Liver (tissue), 9 donors: ENCODE data around the gene ITGB2. TPM values are rescaled to one million over a fixed set of nuclear protein-coding genes. Genes with fewer than 3 reads are reported as not detected.
"Not testable (repeated sequence)": the region's sequence is repeated elsewhere in the genome, so short reads cannot be mapped to it uniquely, and the experiment has no call there.

Experiments
- DNase-seq: peaks from one replicate; pipeline ENCODE4 v3.0.0-alpha.2; 2017; ENCODE audit warnings: low spot score
- H3K27ac ChIP-seq, 2 donors: one replicate each; pipeline ENCODE4 v1.7.0; 2013; ENCODE audit warnings: inconsistent platforms in 2 of 2, low read length in 2 of 2, control low read depth in 1 of 2, low read depth in 1 of 2, mild to moderate bottlenecking in 1 of 2
- H3K27me3 ChIP-seq, 4 donors: one replicate each; pipeline versions ENCODE4 v1.6.1 to v1.7.0; 2013; ENCODE audit warnings: low read length in 3 of 4, inconsistent platforms in 1 of 4, mild to moderate bottlenecking in 1 of 4, moderate library complexity in 1 of 4; ENCODE audit not compliant: control insufficient read depth in 4 of 4, insufficient read depth in 4 of 4
- H3K36me3 ChIP-seq, 4 donors: one replicate each; pipeline versions ENCODE4 v1.6.1 to v1.7.0; 2013; ENCODE audit warnings: low read length in 3 of 4, mild to moderate bottlenecking in 3 of 4, low read depth in 1 of 4, moderate library complexity in 1 of 4; ENCODE audit not compliant: control insufficient read depth in 4 of 4, insufficient read depth in 3 of 4
- H3K4me1 ChIP-seq, 4 donors: one replicate each; pipeline versions ENCODE4 v1.6.1 to v1.7.0; 2013; ENCODE audit warnings: low read length in 3 of 4, mild to moderate bottlenecking in 3 of 4, moderate library complexity in 1 of 4; ENCODE audit not compliant: control insufficient read depth in 4 of 4, insufficient read depth in 4 of 4
- H3K4me3 ChIP-seq, 3 donors: one replicate each; pipeline versions ENCODE4 v1.6.1 to v1.7.0; 2013; ENCODE audit warnings: low read length in 3 of 3, control low read depth in 1 of 3, low read depth in 1 of 3, mild to moderate bottlenecking in 1 of 3
- H3K9ac ChIP-seq, 2 donors: one replicate each; pipeline ENCODE4 v1.7.0; 2013; ENCODE audit warnings: low read length in 2 of 2, mild to moderate bottlenecking in 2 of 2, moderate library complexity in 2 of 2, control low read depth in 1 of 2, low read depth in 1 of 2
- H3K9me3 ChIP-seq, 4 donors: one replicate each; pipeline versions ENCODE4 v1.6.1 to v1.7.0; 2013; ENCODE audit warnings: low read length in 3 of 4; ENCODE audit not compliant: control insufficient read depth in 4 of 4
- EGR1 ChIP-seq, 2 donors: IDR thresholded peaks; 2 replicates each; pipeline ENCODE4 v1.6.1; 2016 to 2018; ENCODE audit warnings: antibody characterized with exemption in 2 of 2, low read depth in 2 of 2
- FOXA1 ChIP-seq: IDR thresholded peaks from 2 replicates; pipeline ENCODE4 v1.6.1; 2016; ENCODE audit warnings: antibody characterized with exemption
- FOXA2 ChIP-seq: IDR thresholded peaks from 2 replicates; pipeline ENCODE4 v1.6.1; 2016; ENCODE audit warnings: antibody characterized with exemption
- GABPA ChIP-seq, 2 donors: IDR thresholded peaks in 1 of 2; conservative IDR thresholded peaks in 1 of 2; 2 replicates each; pipeline ENCODE4 v1.6.1; 2016; ENCODE audit warnings: antibody characterized with exemption in 2 of 2, mild to moderate bottlenecking in 1 of 2, moderate library complexity in 1 of 2
- HNF4A ChIP-seq, 2 donors: conservative IDR thresholded peaks; 2 replicates each; pipeline ENCODE4 v1.6.1; 2016; ENCODE audit warnings: antibody characterized with exemption in 2 of 2, mild to moderate bottlenecking in 2 of 2
- NR2F2 ChIP-seq: IDR thresholded peaks from 2 replicates; pipeline ENCODE4 v1.6.1; 2016; ENCODE audit warnings: antibody characterized with exemption
- RAD21 ChIP-seq, 2 donors: IDR thresholded peaks; 2 replicates each; pipeline ENCODE4 v1.6.1; 2016; ENCODE audit warnings: antibody characterized with exemption in 2 of 2, mild to moderate bottlenecking in 2 of 2
- RXRA ChIP-seq, 2 donors: IDR thresholded peaks; 2 replicates each; pipeline ENCODE4 v1.6.1; 2017 to 2018; ENCODE audit warnings: antibody characterized with exemption in 2 of 2, mild to moderate bottlenecking in 1 of 2
- TAF1 ChIP-seq: conservative IDR thresholded peaks from 2 replicates; pipeline ENCODE4 v1.6.1; 2016; ENCODE audit warnings: antibody characterized with exemption, mild to moderate bottlenecking
- YY1 ChIP-seq: IDR thresholded peaks from 2 replicates; pipeline ENCODE4 v1.6.1; 2016; ENCODE audit warnings: antibody characterized with exemption, mild to moderate bottlenecking
- WGBS: extraction: QIAGEN DNeasy Blood & Tissue Kit; methylation state at CpG from one replicate; pipeline ENCODE4 v1.1.7; 2013; 5-methylcytosine and 5-hydroxymethylcytosine counted together
- polyA plus RNA-seq, 2 donors: library from polyadenylated mRNA; stranded (reverse) in 1 of 2; unstranded in 1 of 2; fragments of 200-250 nt in 1 of 2; fragments of >200 nt in 1 of 2; fragmentation: Nextera tagmentation in 1 of 2; extraction: Ambion mirVana in 1 of 2; gene quantifications; one replicate each; pipeline versions ENCODE4 v1.2.1 to v1.2.3, GENCODE V29; 2013 to 2015
- total RNA-seq, 2 donors: library from RNA; depleted of rRNA; stranded (reverse); fragments of >200 nt; gene quantifications; one replicate each; pipeline ENCODE4 v1.2.3, GENCODE V29; 2014
- TF ChIP-seq, protein P1 (sequence below): fragments of 150-350 bp; IDR thresholded peaks from 2 replicates; pipeline ENCODE4 v1.5.1; 2017; ENCODE audit warnings: improper control_type of control experiment, low read depth, low read length; ENCODE audit not compliant: missing input control
- TF ChIP-seq, protein P2 (sequence below): IDR thresholded peaks from 2 replicates; pipeline ENCODE4 v1.6.1; 2016; ENCODE audit warnings: antibody characterized with exemption
- TF ChIP-seq, protein P3 (sequence below): IDR thresholded peaks from 2 replicates; pipeline ENCODE4 v1.6.1; 2016; ENCODE audit warnings: antibody characterized with exemption
- TF ChIP-seq, protein P4 (sequence below): IDR thresholded peaks from 2 replicates; pipeline ENCODE4 v1.6.1; 2016; ENCODE audit warnings: antibody characterized with exemption, mild to moderate bottlenecking
- donor health status: healthy.
- donor health status: healthy.
- donor health status: healthy.
- donor health status: healthy.
- donor health status: healthy.

Gene ITGB2
- total and polyA plus RNA-seq, 4 donors = 9.6 to 50.6 (median 28.7) TPM

DNA sequence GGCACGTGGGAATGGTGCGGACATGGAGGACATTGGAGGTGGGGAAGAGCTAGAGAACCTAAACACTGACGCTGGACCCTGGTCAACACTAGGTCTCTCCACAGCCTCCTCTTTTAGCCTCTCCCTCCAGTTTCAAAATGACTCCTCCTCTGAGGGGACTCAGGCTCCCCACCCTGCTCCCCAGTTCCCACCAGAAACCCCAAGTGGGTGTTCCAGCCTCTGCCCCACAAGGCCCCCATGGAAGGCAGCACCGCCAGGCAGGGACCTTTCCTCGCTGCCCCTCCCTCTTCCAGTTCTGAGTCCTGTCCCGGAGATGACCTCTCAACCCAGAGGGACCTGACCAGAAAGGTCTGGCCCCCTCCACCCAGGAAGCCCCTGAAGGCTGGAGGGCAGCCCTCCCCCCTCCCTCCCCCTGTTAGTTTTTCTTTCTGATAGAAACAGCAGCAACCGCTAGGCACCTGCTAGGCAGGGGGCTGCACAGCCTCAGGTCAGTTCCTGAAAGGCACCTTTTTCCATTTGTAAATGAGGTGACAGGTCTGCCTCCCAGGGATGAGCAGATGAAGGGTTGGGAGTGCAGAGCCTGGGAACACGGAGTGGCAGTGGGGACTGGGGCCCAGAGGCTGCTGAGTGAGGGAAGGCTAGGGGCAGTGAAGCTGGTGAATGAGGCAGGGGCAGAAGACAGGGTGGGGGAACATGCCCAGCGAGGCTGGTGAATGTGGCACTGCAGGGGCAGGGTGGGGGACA lies 9.3 kb upstream of the ITGB2 start:
- no peak overlapping the region for H3K4me3 ChIP-seq
- H3K4me1 ChIP-seq = peaks cover 15 to 22% (median 17%) of the 10 kb centered on the region in 4 donors
- H3K9me3 ChIP-seq = no peaks in the 10 kb centered on the region
- WGBS = 87% methylated on average over 9 of the region's 9 CpGs
- H3K9ac ChIP-seq = no peak overlapping the region
- no peaks in the 10 kb centered on the region for H3K27me3 ChIP-seq
- H3K36me3 ChIP-seq = no peaks in the 10 kb centered on the region
- TF ChIP-seq NR2F2 = no peak
- TF ChIP-seq, protein P1, sequence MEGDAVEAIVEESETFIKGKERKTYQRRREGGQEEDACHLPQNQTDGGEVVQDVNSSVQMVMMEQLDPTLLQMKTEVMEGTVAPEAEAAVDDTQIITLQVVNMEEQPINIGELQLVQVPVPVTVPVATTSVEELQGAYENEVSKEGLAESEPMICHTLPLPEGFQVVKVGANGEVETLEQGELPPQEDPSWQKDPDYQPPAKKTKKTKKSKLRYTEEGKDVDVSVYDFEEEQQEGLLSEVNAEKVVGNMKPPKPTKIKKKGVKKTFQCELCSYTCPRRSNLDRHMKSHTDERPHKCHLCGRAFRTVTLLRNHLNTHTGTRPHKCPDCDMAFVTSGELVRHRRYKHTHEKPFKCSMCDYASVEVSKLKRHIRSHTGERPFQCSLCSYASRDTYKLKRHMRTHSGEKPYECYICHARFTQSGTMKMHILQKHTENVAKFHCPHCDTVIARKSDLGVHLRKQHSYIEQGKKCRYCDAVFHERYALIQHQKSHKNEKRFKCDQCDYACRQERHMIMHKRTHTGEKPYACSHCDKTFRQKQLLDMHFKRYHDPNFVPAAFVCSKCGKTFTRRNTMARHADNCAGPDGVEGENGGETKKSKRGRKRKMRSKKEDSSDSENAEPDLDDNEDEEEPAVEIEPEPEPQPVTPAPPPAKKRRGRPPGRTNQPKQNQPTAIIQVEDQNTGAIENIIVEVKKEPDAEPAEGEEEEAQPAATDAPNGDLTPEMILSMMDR = no peak
- TF ChIP-seq, protein P2, sequence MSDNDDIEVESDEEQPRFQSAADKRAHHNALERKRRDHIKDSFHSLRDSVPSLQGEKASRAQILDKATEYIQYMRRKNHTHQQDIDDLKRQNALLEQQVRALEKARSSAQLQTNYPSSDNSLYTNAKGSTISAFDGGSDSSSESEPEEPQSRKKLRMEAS = no peak
- TF ChIP-seq RAD21 (IDR thresholded peaks at IDR 0.05) = no peak
- TF ChIP-seq FOXA2 = no peak
- no peak for TF ChIP-seq HNF4A (conservative IDR thresholded peaks at IDR 0.05)
- TF ChIP-seq, protein P3, sequence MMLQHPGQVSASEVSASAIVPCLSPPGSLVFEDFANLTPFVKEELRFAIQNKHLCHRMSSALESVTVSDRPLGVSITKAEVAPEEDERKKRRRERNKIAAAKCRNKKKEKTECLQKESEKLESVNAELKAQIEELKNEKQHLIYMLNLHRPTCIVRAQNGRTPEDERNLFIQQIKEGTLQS = no peak
- DNase-seq = no peak
- H3K27ac ChIP-seq = peak overlapping the region in 1 of 2 donors; percentile 46

DNA sequence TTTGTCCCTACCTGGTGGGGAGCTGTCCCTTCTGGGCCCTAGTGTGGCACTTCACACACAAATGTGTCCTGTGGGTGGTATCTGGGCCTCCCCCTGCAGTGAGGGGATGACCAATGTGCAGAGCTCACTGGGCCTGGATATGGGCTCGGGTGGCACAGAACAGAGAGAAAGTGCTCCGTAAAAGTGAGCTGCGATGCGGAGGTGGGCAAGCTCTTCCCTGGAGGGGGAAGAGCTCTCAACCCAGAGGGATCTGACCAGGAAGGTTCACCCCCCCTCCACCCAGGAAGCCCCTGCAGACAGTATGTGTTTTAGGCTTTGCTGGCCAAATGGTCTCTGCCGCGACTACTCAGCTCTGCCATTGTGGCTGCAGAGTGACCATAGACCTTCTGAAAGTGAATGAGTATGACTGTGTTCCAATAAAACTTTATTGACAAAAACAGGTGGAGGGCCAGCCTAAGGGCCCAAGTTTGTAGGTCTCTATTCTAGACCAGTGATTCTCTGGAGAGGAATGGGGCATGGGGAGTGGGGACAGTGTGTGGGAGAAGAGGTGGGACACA lies 8.6 kb upstream of the ITGB2 start:
- Histone ChIP-seq H3K9me3 (no peaks in the 10 kb centered on the region), H3K27me3 (no peaks in the 10 kb centered on the region), H3K27ac (no peak overlapping the region), H3K4me3 (no peak overlapping the region), H3K4me1 (peaks cover 15 to 22% (median 17%) of the 10 kb centered on the region in 4 donors), H3K9ac (no peak overlapping the region), H3K36me3 (no peaks in the 10 kb centered on the region)
- DNase-seq = no peak
- WGBS = 81% methylated on average over 6 of the region's 6 CpGs
- TF ChIP-seq, protein P4, sequence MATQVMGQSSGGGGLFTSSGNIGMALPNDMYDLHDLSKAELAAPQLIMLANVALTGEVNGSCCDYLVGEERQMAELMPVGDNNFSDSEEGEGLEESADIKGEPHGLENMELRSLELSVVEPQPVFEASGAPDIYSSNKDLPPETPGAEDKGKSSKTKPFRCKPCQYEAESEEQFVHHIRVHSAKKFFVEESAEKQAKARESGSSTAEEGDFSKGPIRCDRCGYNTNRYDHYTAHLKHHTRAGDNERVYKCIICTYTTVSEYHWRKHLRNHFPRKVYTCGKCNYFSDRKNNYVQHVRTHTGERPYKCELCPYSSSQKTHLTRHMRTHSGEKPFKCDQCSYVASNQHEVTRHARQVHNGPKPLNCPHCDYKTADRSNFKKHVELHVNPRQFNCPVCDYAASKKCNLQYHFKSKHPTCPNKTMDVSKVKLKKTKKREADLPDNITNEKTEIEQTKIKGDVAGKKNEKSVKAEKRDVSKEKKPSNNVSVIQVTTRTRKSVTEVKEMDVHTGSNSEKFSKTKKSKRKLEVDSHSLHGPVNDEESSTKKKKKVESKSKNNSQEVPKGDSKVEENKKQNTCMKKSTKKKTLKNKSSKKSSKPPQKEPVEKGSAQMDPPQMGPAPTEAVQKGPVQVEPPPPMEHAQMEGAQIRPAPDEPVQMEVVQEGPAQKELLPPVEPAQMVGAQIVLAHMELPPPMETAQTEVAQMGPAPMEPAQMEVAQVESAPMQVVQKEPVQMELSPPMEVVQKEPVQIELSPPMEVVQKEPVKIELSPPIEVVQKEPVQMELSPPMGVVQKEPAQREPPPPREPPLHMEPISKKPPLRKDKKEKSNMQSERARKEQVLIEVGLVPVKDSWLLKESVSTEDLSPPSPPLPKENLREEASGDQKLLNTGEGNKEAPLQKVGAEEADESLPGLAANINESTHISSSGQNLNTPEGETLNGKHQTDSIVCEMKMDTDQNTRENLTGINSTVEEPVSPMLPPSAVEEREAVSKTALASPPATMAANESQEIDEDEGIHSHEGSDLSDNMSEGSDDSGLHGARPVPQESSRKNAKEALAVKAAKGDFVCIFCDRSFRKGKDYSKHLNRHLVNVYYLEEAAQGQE = no peak
- TF ChIP-seq GABPA (IDR thresholded peaks at IDR 0.05 in 1 of 2, conservative IDR thresholded peaks at IDR 0.05 in 1 of 2) (no peak), YY1 (no peak), HNF4A (conservative IDR thresholded peaks at IDR 0.05) (no peak), FOXA2 (no peak), EGR1 (IDR thresholded peaks at IDR 0.05; ENCODE audit: low read depth in 2 of 2) (no peak), FOXA1 (no peak), TAF1 (no peak), RXRA (IDR thresholded peaks at IDR 0.05) (no peak), NR2F2 (no peak)
- TF ChIP-seq, protein P2 = no peak
- TF ChIP-seq, protein P3 = no peak

DNA sequence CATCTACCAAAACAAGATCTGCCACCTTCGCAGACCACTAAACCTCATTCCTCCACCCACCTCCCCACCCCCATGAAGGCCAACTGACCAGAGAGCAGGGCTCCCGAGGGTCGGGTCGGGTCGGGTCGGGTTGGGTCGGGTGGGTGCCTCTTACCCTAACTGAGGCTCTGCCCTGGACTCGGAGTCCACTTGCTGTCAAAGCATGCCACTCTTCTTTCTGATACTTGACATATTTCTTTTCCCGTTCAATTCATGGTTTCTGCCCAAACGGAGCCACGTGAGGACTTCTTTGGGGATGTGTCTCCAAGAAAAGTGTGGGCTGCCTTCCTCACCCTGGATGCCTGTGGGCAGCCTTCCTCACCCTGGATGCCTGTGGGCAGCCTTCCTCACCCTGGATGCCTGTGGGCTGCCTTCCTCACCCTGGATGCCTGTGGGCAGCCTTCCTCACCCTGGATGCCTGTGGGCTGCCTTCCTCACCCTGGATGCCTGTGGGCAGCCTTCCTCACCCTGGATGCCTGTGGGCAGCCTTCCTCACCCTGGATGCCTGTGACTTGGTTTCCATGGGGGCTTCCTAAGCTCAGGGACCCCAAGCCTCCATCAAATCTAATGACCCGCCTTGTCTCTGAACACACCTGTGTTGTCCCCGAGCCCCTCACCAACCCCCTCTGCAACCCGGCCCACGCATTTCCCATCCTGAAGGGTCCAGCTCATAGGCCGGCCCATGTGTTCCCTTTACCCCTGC lies 8.0 kb upstream of the ITGB2 start:
- H3K9me3 ChIP-seq, H3K9ac ChIP-seq, H3K4me3 ChIP-seq, DNase-seq, H3K27me3 ChIP-seq, H3K27ac ChIP-seq, H3K36me3 ChIP-seq: not testable (repeated sequence)
- peaks cover 15 to 22% (median 17%) of the 10 kb centered on the region in 4 donors for H3K4me1 ChIP-seq
- 81% methylated on average over 16 of the region's 16 CpGs for WGBS
